Sciatic nerve (tissue), 2 donors: ENCODE results near the gene LY9. TPM values are rescaled to one million over a fixed set of nuclear protein-coding genes. Genes with fewer than 3 reads are reported as not detected.
"Not testable (repeated sequence)": the region's sequence is repeated elsewhere in the genome, so short reads cannot be mapped to it uniquely, and the experiment has no call there.

Experiments used
- ATAC-seq: fragments of 200-7000 bp; cut with Tn5 transposase; one replicate; pipeline ENCODE4 v1.9.1; 2020; ENCODE audit warnings: mild to moderate bottlenecking, moderate library complexity
- DNase-seq: peaks from one replicate; pipeline ENCODE4 v3.0.0-alpha.2; 2020; ENCODE audit warnings: low spot score
- intact Hi-C: fragments of 100-400 bp; cut with DNase I; formaldehyde crosslinking; loops from one replicate; pipeline ENCODE4 v1.14.2; 2022
- total RNA-seq: library from RNA; stranded (reverse); fragmentation: NEBNext Ultra II Directional; extraction: Animal tissue kit (Norgen Biotek cat#: 25700); gene quantifications from one replicate; pipeline ENCODE4 v1.2.1, GENCODE V29; 2021
- donor health status: DM: no; HTN: no; CAD: no.
- donor health status: DM: no; HTN: no; CAD: no.

Gene LY9
- total RNA-seq, 1 donor from 2014 or later = 1.2 TPM

DNA sequence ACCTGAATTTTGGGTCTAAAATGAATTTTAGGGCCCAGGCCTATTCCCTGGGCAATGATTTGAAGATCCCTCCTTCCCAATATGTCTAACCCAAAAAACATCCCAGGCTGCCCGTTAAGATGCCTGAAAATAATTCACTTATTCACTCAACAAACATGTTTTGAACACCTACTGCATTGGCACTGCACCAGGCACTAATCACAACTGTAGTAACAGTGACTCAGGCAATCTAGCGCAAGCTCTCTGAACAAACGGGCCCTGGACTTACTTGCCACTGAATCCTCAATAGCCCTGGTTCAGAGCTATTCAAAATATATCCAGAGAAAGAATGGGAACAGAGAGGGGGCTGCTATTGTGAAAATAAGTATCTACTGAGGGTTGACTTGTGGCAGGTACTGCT is 62.5 kb downstream of the LY9 start:
- intact Hi-C loops = no loop called here
- no peak for DNase-seq
- ATAC-seq = no peak

DNA sequence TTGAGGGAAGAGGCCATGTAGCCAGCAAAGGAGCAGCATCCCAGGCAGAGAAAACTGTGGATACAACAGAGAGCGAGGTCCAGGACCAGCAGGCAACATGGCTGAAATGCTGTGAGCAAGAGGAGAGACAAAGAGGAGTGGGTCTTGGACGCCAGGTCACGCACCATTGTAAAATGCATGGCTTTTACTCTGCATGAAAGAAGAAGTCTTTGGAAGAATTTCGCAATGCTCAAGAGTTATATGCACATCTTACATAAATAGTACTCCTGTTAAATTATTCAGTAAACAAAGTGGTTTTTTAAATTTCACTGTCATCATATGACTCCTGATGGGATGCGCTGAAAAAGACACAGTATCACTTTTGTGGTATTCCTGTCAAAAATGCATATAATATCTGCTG is 63.2 kb downstream of the LY9 start:
- DNase-seq (no peak), ATAC-seq (no peak)
- intact Hi-C loops = no loop called here

DNA sequence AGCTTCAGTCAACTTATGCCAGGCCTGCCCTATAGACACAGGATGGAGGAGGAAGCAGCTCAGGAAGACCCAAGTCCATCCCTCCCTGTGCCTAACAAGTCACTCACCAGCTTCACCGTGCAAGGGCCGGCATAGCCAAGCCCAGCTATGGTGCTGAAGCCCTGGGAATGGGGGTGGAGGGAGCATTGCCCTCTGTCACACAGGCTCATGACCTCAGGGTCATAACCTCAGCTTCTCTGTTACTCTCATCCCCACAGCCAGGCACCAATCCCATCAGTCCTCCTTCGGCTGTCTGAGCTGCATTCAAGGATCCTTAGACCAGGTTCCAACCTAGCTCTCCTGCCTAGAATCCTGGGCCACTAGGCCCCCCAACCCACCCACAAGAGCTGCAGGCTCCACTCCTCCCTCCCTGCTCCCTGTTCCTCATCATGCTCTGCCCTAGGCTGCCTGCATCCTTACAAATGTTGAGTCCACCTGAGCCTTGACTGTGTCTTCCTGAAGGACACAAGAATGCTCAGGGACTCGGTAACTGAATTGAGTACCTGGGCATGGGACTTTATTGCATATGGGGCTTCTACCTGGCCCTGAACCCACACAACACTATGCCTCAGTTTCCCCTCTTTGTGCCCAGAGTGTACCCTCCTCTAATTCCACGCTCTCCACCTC is 65.0 kb downstream of the LY9 start:
- ATAC-seq = no peak
- no peak for DNase-seq

DNA sequence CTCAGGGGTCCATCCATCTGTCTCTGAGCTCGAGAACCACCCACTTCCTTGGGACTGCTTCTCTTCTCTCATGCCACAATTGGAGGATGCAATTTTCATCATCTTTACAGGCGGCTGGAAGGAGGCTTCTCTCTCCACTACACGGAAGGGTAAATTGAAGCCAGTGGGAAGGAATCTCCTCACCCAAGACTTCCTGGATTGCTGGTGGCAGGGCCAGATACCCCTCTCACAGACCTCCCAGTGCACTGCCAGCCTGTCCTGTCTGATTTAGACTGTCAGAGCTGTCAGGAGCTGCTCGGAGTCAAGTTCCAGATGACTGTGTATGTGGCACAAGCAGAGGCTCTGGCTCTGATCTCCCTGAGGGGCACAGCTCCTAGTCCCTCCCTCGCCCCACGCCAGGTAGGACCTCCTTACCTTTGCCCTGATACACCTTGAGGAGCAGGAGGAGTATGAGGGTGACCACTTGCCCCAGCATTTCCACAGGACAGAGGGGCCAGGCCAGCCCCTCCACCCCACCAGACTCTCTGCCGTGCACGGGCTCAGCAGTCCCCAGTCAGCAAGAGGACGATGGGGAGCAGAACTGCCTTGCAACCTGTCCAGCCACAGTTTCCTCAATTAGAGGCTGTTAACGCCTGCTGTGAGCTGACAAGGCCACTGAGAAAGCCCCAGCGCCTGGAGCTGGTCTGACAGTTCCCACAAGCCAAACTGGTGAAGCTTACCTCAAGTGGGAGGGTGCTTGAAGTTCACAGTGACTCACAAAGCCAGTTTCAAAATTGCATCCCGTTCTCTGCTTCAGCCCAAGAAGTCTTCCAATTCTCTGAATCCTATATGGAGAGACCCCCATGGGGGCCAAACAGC is 66.5 kb downstream of the LY9 start, which contains the start of gene CD244:
TSS of gene CD244 (minus strand) at position 685 of the 858 bp plus-strand sequence. CDS start at position 475, 210 bp downstream.
- no peak for DNase-seq
- intact Hi-C loops = no loop called here

More for the DNA sequence above, 65.0 kb downstream of the LY9 start:
- intact Hi-C loops = no loop called here

DNA sequence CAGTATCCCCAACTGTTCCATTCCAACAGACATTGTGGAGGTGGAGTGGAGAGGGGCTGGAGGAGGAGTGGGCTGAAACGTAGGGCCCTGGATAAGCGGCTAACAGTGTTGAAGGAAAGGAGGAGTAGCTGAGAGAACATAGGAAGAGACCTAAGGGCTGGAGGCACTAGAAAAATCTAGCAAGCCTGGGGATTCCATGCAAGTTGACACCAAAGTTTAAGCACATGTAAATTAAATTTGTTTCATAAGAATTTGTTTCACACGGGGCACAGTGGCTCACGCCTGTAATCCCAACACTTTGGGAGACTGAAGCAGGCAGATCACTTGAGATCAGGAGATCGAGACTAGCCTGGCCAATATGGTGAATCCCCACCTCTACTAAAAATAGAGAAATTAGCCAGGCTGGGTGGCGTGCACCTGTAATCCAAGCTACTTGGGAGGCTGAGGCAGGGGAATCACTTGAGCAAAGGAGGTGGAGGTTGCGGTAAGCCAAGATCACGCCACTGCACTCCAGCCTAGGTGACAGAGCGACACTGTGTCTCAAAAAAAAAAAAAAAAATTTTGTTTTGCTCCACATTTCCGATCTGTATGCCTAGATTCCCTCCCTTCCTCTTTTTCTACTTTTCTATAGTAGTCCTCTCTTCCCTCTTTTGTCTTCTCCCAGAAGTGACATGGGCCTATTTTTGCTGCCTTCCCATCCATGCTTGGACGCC is 67.2 kb downstream of the LY9 start:
- ATAC-seq = peak; percentile 15
- intact Hi-C loops = no loop called here
- no peak for DNase-seq

More for the DNA sequence above, 66.5 kb downstream of the LY9 start, which contains the start of gene CD244:
- ATAC-seq = peak; percentile 28

DNA sequence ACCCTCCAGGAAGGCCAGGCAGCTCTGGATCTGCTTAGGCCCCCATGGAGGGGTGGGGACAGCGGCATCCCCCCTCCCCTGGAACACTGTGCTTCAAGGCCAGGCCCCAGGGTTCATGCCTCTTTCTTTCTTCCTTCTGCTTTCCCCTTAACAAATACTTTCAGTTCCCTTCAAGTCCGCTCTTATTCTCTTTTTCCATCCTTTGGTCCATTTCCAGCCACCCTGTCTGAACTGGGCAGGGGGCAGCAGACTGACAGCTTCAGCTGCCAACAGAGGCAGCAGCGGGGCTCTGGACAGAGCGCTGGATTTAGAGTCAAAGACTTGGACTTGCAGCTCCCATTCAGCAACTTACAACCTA is 67.8 kb downstream of the LY9 start:
- DNase-seq (no peak), ATAC-seq (peak; percentile 63)
- intact Hi-C loops = no loop called here

DNA sequence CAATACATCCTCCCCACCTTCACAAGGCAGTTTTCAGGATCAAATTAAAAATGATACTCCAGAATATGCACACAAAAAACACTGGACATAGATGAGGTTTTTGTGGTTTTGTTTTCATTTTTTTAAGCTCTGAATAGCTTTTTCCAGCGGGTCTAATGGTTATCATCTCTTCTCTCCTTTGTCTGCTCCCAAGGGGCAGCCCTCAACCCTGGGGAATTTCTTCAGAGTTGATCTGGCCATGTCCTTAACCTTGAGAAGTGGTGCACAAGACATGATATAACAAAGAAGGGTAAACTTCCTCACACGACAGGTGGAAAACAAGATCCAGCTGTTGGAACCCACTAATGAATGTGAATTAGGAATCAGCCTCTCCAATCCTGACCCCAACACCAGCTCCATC is 68.2 kb downstream of the LY9 start:
- no peak for DNase-seq
- no peak for ATAC-seq
- intact Hi-C loops = no loop called here

DNA sequence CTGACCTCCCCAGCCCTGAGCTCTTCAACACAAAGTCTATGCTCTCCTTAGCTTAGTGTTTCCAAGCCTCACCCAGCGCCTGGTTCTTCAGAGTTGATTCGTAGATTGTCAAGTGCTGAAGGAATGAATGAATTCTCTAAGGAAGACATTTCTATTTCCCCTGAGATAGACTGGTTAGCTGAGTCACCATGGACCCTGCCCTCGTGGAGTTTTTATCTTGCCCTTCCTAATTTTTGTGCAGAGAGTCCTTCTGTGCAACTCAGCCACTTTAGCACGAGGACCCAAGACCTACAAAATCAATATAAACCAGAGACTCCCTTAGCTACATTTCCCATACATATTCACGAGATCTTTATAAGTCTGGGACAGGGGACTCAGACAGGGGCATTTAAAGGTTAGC is 69.4 kb downstream of the LY9 start:
- ATAC-seq (no peak), DNase-seq (no peak)
- intact Hi-C loops = no loop called here

DNA sequence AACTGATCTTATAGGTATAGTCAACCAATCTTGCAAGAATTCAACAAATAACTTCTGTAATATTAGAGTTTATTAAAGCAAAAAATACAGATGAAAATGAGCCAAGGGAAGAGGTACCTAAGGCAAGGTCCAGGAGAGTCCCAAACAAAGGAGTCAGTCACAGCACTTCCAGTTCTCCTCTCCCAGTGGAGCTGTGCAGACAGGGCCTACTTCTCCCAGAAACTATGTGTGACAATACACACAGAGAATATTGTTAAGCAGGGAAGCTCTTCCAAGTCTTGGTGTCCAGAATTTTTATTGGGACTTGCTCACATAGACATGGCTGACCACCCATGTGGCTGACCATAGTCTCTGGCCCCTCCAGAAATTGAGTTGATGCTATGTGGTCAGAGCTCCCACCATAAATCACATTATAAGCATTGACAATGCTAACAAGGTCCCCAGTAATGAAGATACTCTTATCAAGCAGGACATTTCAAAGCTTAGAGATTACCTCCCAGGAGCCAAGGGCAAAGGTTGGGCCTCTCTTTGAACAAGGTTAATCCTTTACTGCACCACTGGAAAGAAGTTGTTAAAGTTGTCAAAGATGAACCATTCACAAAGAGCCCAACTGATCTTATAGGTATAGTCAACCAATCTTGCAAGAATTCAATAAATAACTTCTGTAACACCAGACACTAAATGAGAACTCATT is 70.2 kb downstream of the LY9 start:
- DNase-seq = no peak
- ATAC-seq = no peak

DNA sequence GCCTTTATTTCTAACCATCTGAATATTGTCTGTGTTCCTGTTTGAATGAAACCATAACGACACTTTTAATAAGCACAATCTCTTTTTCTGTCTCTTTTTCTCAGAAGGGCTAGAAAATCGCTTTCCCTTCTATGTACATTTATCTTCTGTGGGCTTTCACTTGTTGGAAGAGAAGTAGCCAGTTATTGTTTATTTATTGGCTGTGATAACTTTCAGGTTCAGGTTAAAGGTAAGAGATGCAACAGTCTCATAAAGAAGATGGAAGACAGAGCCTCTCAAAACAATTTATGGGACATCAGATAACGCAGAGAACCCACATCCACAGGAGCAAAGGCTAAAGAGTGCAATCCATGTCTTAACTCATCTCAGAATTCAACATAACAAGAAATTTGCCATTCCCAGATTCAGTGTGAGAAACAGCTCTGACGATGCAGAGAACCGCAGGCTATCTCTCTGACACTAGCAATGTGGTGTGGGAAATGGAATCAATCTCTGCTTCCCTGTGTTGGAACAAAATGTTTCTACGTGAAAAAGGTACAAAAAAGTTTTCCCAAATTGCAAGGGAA is 70.8 kb downstream of the LY9 start:
- ATAC-seq = no peak
- intact Hi-C loops = no loop called here
- DNase-seq = no peak

More for the DNA sequence above, 70.2 kb downstream of the LY9 start:
- intact Hi-C loops = no loop called here

DNA sequence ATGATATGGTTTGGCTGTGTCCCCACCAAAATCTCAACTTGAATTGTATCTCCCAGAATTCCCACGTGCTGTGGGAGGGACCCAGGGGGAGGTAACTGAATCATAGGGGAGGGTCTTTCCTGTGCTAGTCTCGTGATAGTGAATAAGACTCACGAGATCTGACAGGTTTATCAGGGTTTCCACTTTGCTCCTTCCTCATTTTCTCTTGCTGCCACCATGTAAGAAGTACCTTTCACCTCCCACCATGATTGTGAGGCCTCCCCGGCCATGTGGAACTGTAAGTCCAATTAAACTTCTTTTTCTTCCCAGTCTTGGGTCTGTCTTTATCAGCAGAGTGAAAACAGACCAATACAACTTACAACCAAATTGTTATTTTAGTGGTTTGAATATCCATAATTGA is 71.7 kb downstream of the LY9 start:
- DNase-seq, ATAC-seq: not testable (repeated sequence)

DNA sequence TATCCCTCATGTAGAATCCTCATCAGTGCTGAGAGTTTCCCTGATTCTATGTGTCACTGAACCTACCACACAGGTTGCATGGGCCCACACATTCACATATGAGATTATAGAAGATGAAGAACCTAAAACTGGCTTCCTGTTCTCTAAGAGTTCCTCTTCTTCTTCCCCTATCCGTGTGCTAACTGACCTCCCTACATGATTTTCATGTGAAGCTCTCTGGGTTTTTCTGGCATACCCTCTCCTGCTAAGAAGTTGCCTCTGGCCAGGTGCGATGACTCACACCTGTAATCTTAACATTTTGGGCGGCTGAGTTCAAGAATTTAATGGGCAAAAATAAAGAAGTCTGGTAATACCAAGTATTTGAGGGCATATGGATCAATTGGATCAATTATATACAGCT is 72.2 kb downstream of the LY9 start:
- no peak for ATAC-seq
- no peak for DNase-seq
- intact Hi-C loops = no loop called here

More for the DNA sequence above, 71.7 kb downstream of the LY9 start:
- intact Hi-C loops = not testable (repeated sequence)

DNA sequence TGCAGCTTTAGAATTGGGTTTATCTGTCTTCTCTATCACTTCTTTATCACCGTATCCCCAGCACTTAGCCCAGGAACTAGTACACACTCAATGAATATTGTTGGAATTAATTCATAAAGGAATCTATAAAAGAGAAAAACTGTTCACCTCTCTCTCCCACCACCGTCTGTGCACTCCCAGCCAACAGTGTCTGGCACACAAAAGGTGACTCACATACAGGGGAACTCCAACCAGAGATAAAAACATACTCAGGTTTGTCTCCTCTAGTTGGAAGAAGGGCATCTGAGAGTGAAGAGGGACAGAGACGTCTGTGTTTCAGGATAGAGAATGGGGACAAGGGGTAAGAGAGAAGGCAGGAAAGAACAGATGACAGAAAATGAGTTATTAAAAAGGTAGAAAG is 79.0 kb downstream of the LY9 start:
- intact Hi-C loops = no loop called here
- ATAC-seq (no peak), DNase-seq (no peak)

DNA sequence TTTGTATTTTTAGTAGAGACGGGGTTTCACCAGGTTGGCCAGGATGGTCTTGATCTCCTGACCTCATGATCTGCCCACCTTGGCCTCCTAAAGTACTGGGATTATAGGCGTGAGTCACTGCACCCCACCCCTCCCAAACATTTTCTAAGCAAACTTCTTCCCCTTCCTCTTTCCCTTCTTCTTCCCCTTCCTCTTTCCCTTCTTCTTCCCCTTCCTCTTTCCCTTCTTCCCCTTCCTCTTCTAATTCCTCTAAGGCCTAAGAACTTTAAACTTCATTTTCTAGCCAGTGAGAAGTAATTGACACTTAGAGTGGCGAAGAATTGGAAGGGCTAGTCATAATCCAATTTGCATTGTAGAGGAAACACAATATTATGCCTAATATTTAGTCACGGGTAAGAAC is 79.6 kb downstream of the LY9 start:
- intact Hi-C loops, ATAC-seq, DNase-seq: not testable (repeated sequence)

DNA sequence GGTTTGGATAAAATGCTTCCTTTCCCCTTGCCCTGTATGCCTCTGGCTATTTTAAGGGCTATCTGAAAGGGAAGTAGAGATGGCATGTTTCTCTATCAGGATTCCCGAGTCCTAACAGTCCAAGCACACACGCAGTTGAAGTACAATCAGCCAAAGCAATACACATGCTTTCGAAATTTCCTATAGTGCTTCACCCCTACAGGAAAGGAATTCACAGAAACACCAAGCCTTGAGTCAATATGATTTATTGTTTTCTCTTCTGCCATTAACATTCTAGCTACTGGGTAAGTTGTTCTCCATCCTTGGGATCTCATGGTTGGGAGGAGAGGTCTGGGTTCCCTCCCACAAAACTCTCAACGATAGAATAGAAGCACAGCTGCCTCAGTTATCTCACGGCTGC is 80.3 kb downstream of the LY9 start:
- intact Hi-C loops = no loop called here
- DNase-seq = no peak
- no peak for ATAC-seq

DNA sequence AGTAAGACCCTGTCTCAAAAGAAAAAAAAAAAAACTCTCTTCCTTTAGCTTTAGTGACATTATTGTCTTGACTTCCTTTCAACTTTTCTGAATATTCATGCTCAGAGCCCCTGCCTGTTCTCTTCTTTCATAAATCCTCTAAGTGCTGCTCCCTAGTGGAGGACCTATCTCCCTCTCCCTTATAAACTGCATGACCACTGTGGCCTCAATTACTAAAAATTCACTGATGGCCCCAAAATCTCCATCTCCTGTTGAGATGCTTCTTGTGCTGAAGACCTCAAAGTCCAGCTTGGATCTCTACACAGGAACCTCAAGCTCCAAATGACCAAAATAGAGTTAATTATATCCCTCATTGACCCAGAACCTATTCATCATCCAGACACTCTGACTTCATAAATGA is 81.2 kb downstream of the LY9 start:
- DNase-seq = no peak
- intact Hi-C loops = no loop called here
- no peak for ATAC-seq
